NT2/D1 (cell line): ENCODE data around the gene RGS3.

ENCODE experiments used
- DNase-seq: peaks from one replicate; pipeline ENCODE4 v3.0.0-alpha.2; 2011; ENCODE audit warnings: low read depth, low spot score
- H3K27me3 ChIP-seq: 2 replicates; pipeline ENCODE4 v1.6.0; 2011; ENCODE audit warnings: mild to moderate bottlenecking; ENCODE audit not compliant: insufficient read length, insufficient read depth
- H3K36me3 ChIP-seq: 2 replicates; pipeline ENCODE4 v1.6.1; 2011; ENCODE audit warnings: mild to moderate bottlenecking, low read length, mixed read lengths; ENCODE audit not compliant: insufficient read depth, insufficient read length
- H3K4me1 ChIP-seq: 2 replicates; pipeline ENCODE4 v1.5.1; 2011; ENCODE audit not compliant: insufficient read depth, insufficient read length
- H3K4me3 ChIP-seq: 2 replicates; pipeline ENCODE4 v1.5.1; 2011; ENCODE audit warnings: low read depth; ENCODE audit not compliant: insufficient read length
- H3K9ac ChIP-seq: 2 replicates; pipeline ENCODE4 v1.6.0; 2011; ENCODE audit warnings: low read depth; ENCODE audit not compliant: insufficient read length
- H3K9me3 ChIP-seq: 2 replicates; pipeline ENCODE4 v1.5.1; 2011; ENCODE audit warnings: mild to moderate bottlenecking, low read length; ENCODE audit not compliant: insufficient read depth
- SUZ12 ChIP-seq: IDR thresholded peaks from 2 replicates; pipeline ENCODE4 v1.6.1; 2011; ENCODE audit not compliant: insufficient read length, insufficient read depth; ENCODE audit errors: extremely low read depth
- YY1 ChIP-seq: IDR thresholded peaks from 2 replicates; pipeline ENCODE4 v1.6.1; 2011; ENCODE audit not compliant: insufficient read length, insufficient read depth
- ZNF274 ChIP-seq: IDR thresholded peaks from 2 replicates; pipeline ENCODE4 v1.6.1; 2011; ENCODE audit warnings: mild to moderate bottlenecking, low read depth, low read length

Gene RGS3

DNA sequence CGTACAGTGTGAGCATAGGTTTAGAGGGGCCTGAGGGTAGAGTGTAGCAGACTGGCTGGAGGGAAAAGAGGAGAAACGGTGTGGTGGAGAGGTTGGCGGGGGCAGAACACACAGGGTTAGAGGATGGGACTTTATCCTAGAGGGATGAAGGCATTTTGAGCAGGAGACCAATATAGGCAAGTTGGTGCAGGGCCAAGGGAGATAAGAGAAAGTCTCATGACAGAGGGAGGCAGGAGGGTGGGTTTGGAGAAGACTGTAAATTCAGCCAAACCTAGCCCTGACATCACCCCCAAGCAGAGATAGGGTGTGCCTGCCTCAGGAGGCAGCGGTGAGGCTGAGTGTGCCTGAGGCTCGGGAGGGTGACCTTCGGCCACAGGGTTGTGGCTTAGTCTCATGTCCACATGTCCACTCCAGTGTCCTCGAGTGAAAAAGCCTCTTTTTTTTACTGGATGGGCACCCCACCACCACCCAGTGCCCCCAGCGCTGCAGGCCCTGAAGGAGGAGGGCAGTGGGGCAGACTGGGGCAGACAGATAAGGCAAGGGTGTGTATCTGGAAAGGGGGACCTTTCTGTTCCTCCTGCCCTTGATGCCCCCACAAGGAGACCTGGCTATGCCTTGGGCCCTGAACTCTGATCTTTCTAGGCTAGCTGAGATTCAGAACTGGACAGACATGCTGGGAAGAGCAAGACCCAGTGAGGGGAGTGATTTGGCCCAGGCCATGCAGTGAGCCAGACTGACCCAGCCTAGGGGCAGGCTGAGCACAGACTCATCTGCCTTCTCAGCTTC is 108.7 kb downstream of the RGS3 start:
- H3K9me3 ChIP-seq, result peaks cover 7% of the 10 kb centered on the region; the same call in 1 of the 2 replicates
- H3K4me3 ChIP-seq, result no peak overlapping the region
- no peaks in the 10 kb centered on the region for H3K36me3 ChIP-seq
- TF ChIP-seq ZNF274 (no peak), SUZ12 (no peak), YY1 (no peak)
- peaks cover 12% of the 10 kb centered on the region for H3K4me1 ChIP-seq
- DNase-seq, result no peak
- no peaks in the 10 kb centered on the region for H3K27me3 ChIP-seq
- H3K9ac ChIP-seq, result no peak overlapping the region

DNA sequence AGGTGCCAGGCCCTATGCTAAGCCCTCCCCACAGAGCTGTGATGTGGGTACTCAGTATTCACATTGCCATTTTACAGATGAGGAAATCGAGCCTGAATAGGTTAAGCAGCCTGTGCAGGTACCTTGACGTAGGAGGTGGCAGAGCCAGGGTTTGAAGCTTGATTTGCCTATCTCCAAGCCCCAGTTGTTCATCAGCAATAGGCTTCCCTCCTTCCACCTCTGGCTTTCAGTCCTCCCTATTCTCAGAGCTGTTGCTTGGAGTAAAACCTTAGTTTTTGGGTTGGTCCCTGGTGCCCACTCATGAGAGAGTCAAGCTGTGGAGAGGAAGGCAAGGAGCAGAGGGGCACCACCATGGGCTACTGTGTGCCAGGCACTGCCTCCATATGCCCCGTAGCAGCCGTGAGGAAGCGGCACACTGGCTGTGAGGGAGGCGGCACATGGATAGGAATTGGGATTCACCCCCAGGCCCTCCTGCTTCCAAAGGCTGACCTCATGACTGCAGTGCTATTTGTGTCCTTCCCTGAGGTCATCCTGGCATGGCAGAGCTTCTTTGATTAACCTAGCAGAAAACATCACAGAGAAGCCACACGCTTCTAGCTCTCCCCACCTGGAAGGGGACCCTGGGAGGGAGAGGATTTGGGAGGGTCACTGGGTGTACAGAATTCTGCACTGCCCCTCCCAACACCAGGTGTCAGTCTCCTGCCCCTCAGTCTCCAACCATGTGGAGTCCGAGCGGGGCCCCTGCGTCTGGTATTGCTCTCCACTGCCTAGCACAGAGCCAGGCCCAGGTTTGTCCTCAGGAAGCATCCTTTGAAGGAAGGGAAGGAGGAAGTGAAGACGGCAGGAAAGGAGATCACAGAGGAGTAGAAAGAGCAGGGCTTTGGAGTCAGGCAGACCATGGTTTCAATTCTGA is 109.8 kb downstream of the RGS3 start:
- H3K4me1 ChIP-seq, result peaks cover 16% of the 10 kb centered on the region
- H3K4me3 ChIP-seq, result no peak overlapping the region
- TF ChIP-seq ZNF274 (no peak), SUZ12 (no peak), YY1 (no peak)
- no peaks in the 10 kb centered on the region for H3K36me3 ChIP-seq
- no peak for DNase-seq
- H3K9me3 ChIP-seq, result peaks cover 7% of the 10 kb centered on the region; the same call in 1 of the 2 replicates
- no peaks in the 10 kb centered on the region for H3K27me3 ChIP-seq
- H3K9ac ChIP-seq, result no peak overlapping the region

DNA sequence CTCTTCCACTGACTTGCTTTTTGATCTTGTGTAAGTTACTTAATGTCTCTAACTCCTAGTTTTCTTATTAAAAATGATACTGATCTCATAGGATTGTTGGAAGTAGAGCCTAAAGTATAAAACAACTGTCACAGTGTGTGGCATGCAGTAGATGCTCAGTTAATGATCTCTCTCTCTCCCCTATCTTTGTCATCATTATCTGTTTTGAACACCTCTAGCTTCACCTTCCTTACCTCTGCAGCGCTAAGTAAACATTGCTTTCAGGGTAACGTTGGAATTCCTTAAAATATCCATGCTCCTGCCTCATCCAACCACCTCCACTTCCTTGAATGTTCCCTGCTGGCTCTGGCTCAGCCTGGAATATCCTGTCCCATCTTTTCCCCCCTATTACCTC is 110.4 kb downstream of the RGS3 start:
- Histone ChIP-seq H3K4me3 (no peak overlapping the region), H3K9me3 (peaks cover 7% of the 10 kb centered on the region; the same call in 1 of the 2 replicates), H3K27me3 (no peaks in the 10 kb centered on the region), H3K36me3 (no peaks in the 10 kb centered on the region), H3K4me1 (peaks cover 20% of the 10 kb centered on the region), H3K9ac (no peak overlapping the region)
- no peak for DNase-seq
- TF ChIP-seq SUZ12 (no peak), YY1 (no peak), ZNF274 (no peak)

DNA sequence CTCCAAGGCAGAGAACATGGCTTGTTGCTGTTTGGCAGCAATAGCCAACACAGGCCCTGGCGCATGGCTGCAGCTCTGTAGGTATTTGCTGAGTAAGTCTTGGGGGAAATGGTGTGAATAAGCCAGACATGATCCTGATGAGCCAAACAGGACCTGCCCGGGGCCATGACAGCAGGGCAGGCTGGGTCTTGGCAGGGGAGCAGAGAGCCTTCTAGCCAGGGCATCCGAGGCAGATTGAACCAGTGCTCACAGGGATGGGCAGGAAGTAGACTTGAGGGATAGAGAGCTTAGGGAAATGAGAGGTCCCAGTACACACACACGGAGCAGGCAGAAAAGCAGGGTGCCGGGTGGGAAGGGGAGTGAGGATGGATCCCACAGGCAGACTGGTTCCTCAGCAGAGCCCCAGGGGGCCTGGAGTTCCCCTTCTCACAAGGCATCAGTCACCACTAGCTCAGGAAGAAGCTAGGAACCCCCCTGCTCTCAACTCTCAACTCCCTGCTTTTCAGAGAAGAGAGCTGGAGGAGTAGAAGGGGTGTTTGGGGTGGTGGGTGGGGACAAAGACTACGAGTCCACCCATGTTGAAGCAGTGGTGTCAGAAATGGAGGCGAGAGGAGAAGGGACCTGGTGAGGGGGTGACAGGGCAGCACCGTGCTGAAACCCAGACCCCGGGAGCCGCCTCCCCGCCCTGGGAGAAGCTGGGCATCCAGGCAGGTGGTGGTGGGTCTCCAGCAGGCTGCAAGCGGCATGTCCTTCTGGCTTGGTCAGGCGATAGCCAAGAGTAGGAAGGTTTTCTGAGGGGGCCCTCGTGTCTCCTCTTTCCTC is 111.1 kb downstream of the RGS3 start:
- DNase-seq, result no peak
- Histone ChIP-seq H3K9ac (no peak overlapping the region), H3K4me3 (no peak overlapping the region), H3K27me3 (no peaks in the 10 kb centered on the region), H3K36me3 (no peaks in the 10 kb centered on the region), H3K9me3 (peaks cover 7% of the 10 kb centered on the region; the same call in 1 of the 2 replicates), H3K4me1 (peaks cover 26% of the 10 kb centered on the region)
- TF ChIP-seq ZNF274 (no peak), YY1 (no peak), SUZ12 (no peak)

DNA sequence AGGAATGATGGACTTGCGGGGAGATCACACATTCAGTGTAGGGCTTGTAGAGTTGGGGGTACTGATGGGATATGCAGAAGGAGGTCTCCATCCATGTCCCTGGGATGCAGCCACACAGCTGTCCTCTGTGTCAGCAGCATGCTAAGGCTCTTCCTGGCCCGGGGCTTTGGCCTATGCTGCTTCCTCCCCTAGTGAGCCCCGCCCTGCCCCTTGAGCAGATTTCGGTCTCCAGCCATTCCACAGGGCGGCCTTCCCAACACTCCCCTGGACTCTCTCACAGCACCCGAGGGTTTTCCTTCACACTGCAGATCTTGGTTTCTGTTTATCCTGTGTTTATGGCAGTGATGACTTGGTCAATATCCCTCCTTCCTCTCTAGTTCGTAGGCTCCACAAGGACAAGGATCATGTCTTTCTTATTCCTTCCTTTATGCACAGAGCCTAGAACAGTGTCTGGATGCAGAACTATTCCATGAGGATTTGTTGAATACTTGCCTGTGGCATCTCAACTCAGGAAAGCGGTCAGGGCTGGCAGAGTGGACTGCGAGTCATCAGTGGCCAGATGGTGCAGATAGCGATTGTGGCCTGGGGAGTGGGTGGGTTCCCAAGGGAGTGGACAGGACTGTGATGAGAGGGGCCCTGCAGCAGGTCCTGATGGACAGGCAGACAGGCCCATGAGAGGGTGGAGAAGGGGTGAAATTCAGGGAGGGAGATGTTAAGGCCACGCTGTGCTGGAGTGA is 114.2 kb downstream of the RGS3 start:
- H3K9ac ChIP-seq, result no peak overlapping the region
- no peaks in the 10 kb centered on the region for H3K9me3 ChIP-seq
- H3K4me3 ChIP-seq, result no peak overlapping the region
- DNase-seq, result no peak
- H3K4me1 ChIP-seq, result peaks cover 28% of the 10 kb centered on the region
- TF ChIP-seq SUZ12 (no peak), ZNF274 (no peak), YY1 (no peak)
- H3K36me3 ChIP-seq, result no peaks in the 10 kb centered on the region
- no peaks in the 10 kb centered on the region for H3K27me3 ChIP-seq

DNA sequence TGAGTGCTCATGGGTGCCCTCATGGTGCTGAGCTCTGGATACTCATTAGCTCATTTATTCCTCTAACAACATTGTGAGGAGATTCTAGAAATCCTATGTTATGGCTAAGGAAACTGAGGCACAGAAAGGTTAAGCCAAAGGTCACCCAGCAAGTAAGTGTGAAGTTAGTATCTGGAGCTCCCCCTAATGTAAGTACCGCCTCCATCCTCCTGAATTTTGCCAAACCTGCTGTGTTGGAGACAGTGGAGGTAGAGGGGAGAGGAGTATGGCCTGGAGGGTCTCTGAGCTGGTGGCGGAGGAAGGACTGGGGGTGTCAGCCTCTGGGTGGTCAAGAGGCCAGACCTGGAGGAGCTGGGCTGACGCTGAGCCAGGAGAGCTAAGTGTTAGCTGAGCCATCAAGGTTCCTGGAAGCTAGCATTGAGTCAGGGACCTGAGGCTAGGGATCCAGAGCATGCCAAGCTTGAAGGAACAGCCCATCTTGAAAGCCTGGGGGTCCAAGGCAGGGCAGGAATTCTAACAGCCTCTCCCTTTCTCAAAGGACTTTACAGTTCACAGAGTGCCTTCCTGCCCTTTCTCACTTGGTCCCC is 114.8 kb downstream of the RGS3 start:
- no peaks in the 10 kb centered on the region for H3K9me3 ChIP-seq

More for the DNA sequence above, 114.8 kb downstream of the RGS3 start:
- Histone ChIP-seq H3K27me3 (no peaks in the 10 kb centered on the region), H3K4me3 (no peak overlapping the region), H3K9ac (no peak overlapping the region), H3K36me3 (peaks cover 2% of the 10 kb centered on the region), H3K4me1 (peaks cover 25% of the 10 kb centered on the region)
- no peak for DNase-seq
- TF ChIP-seq YY1, result no peak
- TF ChIP-seq ZNF274, result no peak
- no peak for TF ChIP-seq SUZ12
